Measurements from ENCODE around the gene PRSS27.
"Not testable (repeated sequence)": the region's sequence is repeated elsewhere in the genome, so short reads cannot be mapped to it uniquely, and the experiment has no call there.

Gene PRSS27

GRCh38 chr16:2724088-2724676 lies 4.2 kb upstream of the PRSS27 start:
- Mint-ChIP-seq H3K9me3 (no peaks in the 10 kb centered on the region), H3K4me3 (no peak overlapping the region), H3K4me1 (no peaks in the 10 kb centered on the region), H3K27me3 (peaks cover 10% of the 10 kb centered on the region), H3K36me3 (no peaks in the 10 kb centered on the region), H3K27ac (no peak overlapping the region)
- ATAC-seq (ENCODE audit: low read depth) = no peak
- no peak for DNase-seq (ENCODE audit: low spot score in 2 of 2)

- not testable (repeated sequence) for H3K9me3 Mint-ChIP-seq; H3K27ac Mint-ChIP-seq; DNase-seq (ENCODE audit: low spot score in 2 of 2); H3K4me1 Mint-ChIP-seq; ATAC-seq (ENCODE audit: low read depth); H3K36me3 Mint-ChIP-seq
- Mint-ChIP-seq H3K4me3 (peak overlapping the region; percentile 88), H3K27me3 (peaks cover 10% of the 10 kb centered on the region)
These were observed 1.7 kb upstream of the PRSS27 start for GRCh38 chr16:2721634-2722173.

GRCh38 chr16:2720719-2721633 lies 952 bp upstream of the PRSS27 start:
- H3K4me1 Mint-ChIP-seq = no peaks in the 10 kb centered on the region
- no peaks in the 10 kb centered on the region for H3K9me3 Mint-ChIP-seq
- peaks cover 10% of the 10 kb centered on the region for H3K27me3 Mint-ChIP-seq
- DNase-seq (ENCODE audit: low spot score in 2 of 2) (peak; percentile 85 to 87), ATAC-seq (ENCODE audit: low read depth) (peak; percentile 87)
- H3K27ac Mint-ChIP-seq = peak overlapping the region; percentile 82
- H3K36me3 Mint-ChIP-seq = no peaks in the 10 kb centered on the region
- H3K4me3 Mint-ChIP-seq = peak overlapping the region; percentile 88

DNA sequence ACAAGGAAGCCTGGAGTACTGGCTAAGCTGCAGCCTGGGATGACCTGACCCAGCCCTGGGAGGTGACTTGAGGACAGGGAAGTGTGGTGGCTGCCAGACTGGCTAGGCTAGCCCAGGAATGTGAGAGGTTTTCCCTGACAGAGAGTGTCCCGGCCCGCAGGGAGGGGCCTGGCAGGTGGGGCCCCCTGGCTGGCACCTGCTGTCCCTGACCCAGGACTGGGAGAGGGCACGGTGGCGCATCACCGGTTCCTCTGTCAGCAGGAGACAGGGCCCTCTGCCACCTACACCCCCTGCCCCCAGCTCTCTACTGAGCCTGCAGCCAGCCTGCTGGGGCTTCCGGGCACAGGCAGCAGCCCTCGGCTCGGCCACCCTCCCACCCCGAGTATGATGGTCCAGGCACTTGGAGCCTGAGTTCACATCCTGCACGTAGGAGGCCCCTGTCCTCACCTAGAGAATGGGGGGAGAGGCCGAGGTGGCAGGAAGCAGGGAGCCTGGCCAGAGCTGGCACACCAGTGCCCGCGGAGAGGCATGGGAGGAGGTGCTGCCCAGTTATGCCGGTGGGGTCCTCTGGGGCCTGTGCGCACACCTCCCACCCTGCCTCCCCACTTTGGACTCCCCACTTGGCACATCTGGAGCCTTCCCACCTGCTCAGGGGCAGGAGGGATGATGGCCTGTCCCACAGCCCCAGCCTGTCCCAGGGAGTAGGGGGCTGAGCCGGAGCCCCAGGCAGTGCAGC lies 528 bp downstream of the PRSS27 start:
- no peaks in the 10 kb centered on the region for H3K9me3 Mint-ChIP-seq
- peaks cover 9% of the 10 kb centered on the region for H3K27me3 Mint-ChIP-seq
- ATAC-seq (ENCODE audit: low read depth) (no peak), DNase-seq (ENCODE audit: low spot score in 2 of 2) (no peak)
- peak overlapping the region; percentile 41 for H3K4me3 Mint-ChIP-seq
- H3K27ac Mint-ChIP-seq = no peak overlapping the region
- no peaks in the 10 kb centered on the region for H3K36me3 Mint-ChIP-seq
- H3K4me1 Mint-ChIP-seq = peaks cover 5% of the 10 kb centered on the region

GRCh38 chr16:2717383-2718263 lies 2.4 kb downstream of the PRSS27 start:
- H3K9me3 Mint-ChIP-seq = no peaks in the 10 kb centered on the region
- DNase-seq (ENCODE audit: low spot score in 2 of 2) = no peak
- H3K36me3 Mint-ChIP-seq = no peaks in the 10 kb centered on the region
- H3K27ac Mint-ChIP-seq = no peak overlapping the region
- H3K4me1 Mint-ChIP-seq = peaks cover 7% of the 10 kb centered on the region
- no peak overlapping the region for H3K4me3 Mint-ChIP-seq
- ATAC-seq (ENCODE audit: low read depth) = no peak
- peaks cover 9% of the 10 kb centered on the region for H3K27me3 Mint-ChIP-seq

DNA sequence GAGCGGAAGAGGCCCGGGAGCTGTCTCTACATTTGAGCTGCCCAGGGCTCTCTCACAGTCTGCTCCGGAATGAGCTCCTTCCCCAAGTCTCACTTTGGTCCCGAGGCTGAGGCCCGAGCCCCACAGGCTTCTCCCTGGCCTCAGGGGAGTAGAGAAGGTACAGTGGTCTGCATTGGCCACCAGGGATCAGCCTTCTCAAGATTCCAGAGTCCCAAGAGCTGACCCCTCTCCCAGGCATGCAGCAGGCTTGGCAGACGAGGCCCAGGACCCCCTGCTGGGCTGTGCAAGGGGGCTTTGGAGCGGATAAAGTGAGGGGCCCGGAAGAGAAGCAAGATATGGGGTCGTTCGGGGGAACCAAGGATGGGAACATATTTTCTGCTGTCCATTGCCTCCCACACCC lies 3.1 kb downstream of the PRSS27 start:
- peaks cover 7% of the 10 kb centered on the region for H3K4me1 Mint-ChIP-seq
- no peak overlapping the region for H3K4me3 Mint-ChIP-seq
- H3K36me3 Mint-ChIP-seq = no peaks in the 10 kb centered on the region
- ATAC-seq (ENCODE audit: low read depth) (no peak), DNase-seq (ENCODE audit: low spot score in 2 of 2) (no peak)
- H3K9me3 Mint-ChIP-seq = no peaks in the 10 kb centered on the region
- no peak overlapping the region for H3K27ac Mint-ChIP-seq
- peaks cover 9% of the 10 kb centered on the region for H3K27me3 Mint-ChIP-seq

DNA sequence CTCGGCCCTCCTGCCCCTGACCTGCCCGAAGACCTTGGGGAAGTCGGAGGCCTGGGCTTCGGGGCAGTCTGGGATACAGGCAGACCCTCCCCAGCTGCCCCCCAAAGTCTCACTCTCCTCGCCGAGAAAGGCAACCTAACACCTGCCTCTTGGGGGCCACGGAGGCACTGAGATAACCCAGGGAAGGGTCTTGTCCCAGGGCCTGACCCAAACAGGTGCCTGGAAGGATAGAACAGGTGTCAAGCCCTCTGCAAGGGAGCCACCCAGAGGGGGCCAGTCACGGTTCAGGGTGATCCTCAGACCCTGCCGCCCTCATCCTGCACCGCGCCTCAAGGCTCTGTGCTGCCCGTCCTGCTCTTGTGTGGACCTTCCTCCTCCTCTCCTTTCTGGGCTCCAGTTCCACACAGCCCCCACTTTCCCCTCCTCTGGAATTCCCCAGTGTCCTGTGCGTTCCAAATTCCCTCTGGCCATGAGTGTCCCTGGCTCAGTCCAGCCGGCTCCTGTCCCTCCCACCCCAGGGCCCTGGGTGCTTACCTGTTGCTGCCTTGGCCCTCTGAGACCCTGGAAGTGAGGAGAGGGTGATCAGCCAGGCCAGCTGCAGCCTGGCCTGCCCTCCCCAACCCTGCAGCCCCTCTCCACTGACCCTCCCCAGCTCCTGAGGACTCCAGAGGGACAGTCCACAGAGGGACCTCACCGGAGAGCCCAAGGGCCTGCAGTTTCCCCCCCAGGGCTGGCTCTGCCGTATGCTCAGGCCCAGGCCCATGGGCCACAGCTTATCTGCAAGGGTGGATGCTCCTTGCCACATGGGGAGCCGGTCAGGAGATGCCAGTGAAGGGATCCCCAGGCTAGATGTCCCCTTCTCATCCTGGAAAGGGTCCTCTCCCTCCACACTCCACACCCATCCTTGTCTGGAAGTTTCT lies 3.8 kb downstream of the PRSS27 start:
- no peak for ATAC-seq (ENCODE audit: low read depth)

GRCh38 chr16:2715519-2715918 lies 4.5 kb downstream of the PRSS27 start:
- H3K4me3 Mint-ChIP-seq = no peak overlapping the region
- H3K4me1 Mint-ChIP-seq = peaks cover 12% of the 10 kb centered on the region
- DNase-seq (ENCODE audit: low spot score in 2 of 2) = peak; percentile 79 to 85
- no peak overlapping the region for H3K27ac Mint-ChIP-seq
- H3K36me3 Mint-ChIP-seq = no peaks in the 10 kb centered on the region
- H3K27me3 Mint-ChIP-seq = peaks cover 9% of the 10 kb centered on the region
- ATAC-seq (ENCODE audit: low read depth) = peak; percentile 95
- no peaks in the 10 kb centered on the region for H3K9me3 Mint-ChIP-seq

More for the DNA sequence above, 3.8 kb downstream of the PRSS27 start:
- no peak overlapping the region for H3K27ac Mint-ChIP-seq
- H3K27me3 Mint-ChIP-seq = peaks cover 9% of the 10 kb centered on the region
- no peaks in the 10 kb centered on the region for H3K9me3 Mint-ChIP-seq
- no peak for DNase-seq (ENCODE audit: low spot score in 2 of 2)
- peaks cover 9% of the 10 kb centered on the region for H3K4me1 Mint-ChIP-seq
- peak overlapping the region; percentile 53 for H3K4me3 Mint-ChIP-seq
- H3K36me3 Mint-ChIP-seq = no peaks in the 10 kb centered on the region

DNA sequence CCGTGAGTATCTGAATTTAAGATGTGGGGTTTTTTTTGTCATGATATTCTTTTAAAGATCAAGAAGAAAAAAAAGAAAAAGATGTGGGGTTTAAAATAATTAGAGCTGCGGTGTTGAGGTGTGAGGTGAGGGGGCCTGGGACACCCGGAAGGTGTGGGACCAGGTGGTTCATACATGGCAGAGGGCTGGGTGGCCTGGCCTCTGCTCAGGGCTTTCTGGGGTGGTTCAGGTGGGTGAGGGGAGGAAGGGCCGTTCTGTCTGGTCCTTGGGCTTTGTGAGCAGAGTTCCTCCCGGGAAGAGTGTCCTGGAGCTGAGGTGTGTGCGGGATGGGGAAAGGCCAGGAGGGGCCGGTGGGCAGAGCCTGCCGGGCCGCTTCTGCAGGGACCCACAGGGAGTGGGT lies 5.0 kb downstream of the PRSS27 start:
- H3K27me3 Mint-ChIP-seq = peaks cover 9% of the 10 kb centered on the region
- peaks cover 15% of the 10 kb centered on the region for H3K4me1 Mint-ChIP-seq
- H3K27ac Mint-ChIP-seq = no peak overlapping the region
- no peaks in the 10 kb centered on the region for H3K9me3 Mint-ChIP-seq
- ATAC-seq (ENCODE audit: low read depth) = no peak
- no peaks in the 10 kb centered on the region for H3K36me3 Mint-ChIP-seq
- H3K4me3 Mint-ChIP-seq = peak overlapping the region; percentile 32
- DNase-seq (ENCODE audit: low spot score in 2 of 2) = no peak

GRCh38 chr16:2713985-2714774 lies 5.8 kb downstream of the PRSS27 start:
- peaks cover 9% of the 10 kb centered on the region for H3K27me3 Mint-ChIP-seq
- no peak overlapping the region for H3K4me3 Mint-ChIP-seq
- ATAC-seq (ENCODE audit: low read depth) (no peak), DNase-seq (ENCODE audit: low spot score in 2 of 2) (no peak)
- H3K36me3 Mint-ChIP-seq = no peaks in the 10 kb centered on the region
- H3K4me1 Mint-ChIP-seq = peaks cover 18% of the 10 kb centered on the region
- H3K9me3 Mint-ChIP-seq = no peaks in the 10 kb centered on the region
- H3K27ac Mint-ChIP-seq = no peak overlapping the region

DNA sequence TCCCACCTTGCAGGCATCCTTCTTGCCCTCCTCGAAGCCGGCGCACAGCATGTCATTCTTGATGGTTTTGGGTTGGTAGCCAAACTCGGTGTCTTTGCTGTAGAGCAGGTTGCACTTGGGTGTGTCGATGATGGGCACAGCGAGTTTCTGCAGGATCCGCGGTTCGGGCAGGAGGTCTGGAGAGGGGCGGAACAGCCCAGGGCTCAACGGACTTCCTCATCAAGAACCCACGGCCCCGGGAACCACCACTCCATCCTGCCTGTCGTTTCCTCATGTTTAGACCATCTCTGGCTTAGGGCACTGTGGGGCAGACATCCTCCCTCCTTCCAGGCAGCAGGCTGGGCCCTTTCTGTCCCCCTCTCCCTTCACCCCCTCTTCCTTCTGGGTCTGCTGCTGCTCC lies 6.5 kb downstream of the PRSS27 start:
- no peak overlapping the region for H3K27ac Mint-ChIP-seq
- peaks cover 18% of the 10 kb centered on the region for H3K4me1 Mint-ChIP-seq

GRCh38 chr16:2712546-2712945 lies 7.5 kb downstream of the PRSS27 start:
- Mint-ChIP-seq H3K36me3 (peaks cover 3% of the 10 kb centered on the region), H3K4me1 (peaks cover 18% of the 10 kb centered on the region), H3K27me3 (peaks cover 9% of the 10 kb centered on the region), H3K9me3 (no peaks in the 10 kb centered on the region), H3K4me3 (no peak overlapping the region), H3K27ac (no peak overlapping the region)
- ATAC-seq (ENCODE audit: low read depth) = no peak
- no peak for DNase-seq (ENCODE audit: low spot score in 2 of 2)

More for the DNA sequence above, 6.5 kb downstream of the PRSS27 start:
- no peaks in the 10 kb centered on the region for H3K36me3 Mint-ChIP-seq
- H3K4me3 Mint-ChIP-seq = no peak overlapping the region
- DNase-seq (ENCODE audit: low spot score in 2 of 2) (no peak), ATAC-seq (ENCODE audit: low read depth) (no peak)
- peaks cover 9% of the 10 kb centered on the region for H3K27me3 Mint-ChIP-seq
- H3K9me3 Mint-ChIP-seq = no peaks in the 10 kb centered on the region

Data from memory B cell (primary cell).